Midbrain (tissue), 1 donor: ENCODE results near the gene ADAMTS14.
A peak's percentile ranks its signal among the peaks of the same experiment; 100 is the strongest.

ENCODE experiments used
- DNase-seq: peaks from one replicate; lab custom pipeline; 2025; lab: John Stamatoyannopoulos, UW

ADAMTS14 gene

DNA sequence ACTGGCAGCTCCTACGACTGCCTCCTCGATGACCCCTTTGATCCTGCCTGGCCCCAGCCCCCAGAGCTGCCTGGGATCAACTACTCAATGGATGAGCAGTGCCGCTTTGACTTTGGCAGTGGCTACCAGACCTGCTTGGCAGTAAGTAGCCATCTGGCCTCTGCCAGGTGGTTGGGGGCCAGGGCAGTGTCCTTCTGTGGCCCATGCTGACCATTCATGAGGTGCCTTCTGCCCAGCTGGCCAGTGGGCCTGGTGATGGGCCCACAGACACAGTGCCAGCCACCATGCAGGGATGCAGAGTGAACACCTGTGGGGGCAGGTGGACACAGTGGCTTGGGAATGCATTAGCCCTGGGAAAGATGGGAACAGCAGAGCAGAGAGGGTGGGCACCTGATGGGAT lies 62.9 kb downstream of the ADAMTS14 start:
- no peak for DNase-seq

- DNase-seq: no peak
These were observed 64.2 kb downstream of the ADAMTS14 start for GRCh38 chr10:70736525-70736924.

DNA sequence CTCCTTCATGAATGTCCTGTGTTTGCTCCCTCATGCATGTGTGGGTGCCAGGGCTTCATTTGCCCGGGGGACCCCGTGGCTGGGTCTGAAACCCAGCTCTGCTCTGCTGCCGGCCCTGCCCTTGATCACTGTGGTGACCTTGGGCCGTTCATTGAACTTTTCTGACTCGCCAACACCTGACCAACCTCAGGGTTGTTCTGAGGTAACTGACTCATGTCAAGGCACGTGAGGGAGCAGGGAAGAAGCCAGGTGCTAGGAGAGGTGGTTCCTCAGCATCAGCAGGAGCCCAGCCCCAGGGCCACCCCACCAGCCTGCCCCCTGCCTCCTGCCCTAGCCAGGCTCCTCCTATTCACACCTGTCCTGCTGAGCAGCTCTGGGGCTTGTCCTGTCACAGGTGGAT lies 64.9 kb downstream of the ADAMTS14 start:
- DNase-seq: no peak

- no peak for DNase-seq
These were observed 65.9 kb downstream of the ADAMTS14 start for GRCh38 chr10:70738006-70738760.

- DNase-seq: no peak
These were observed 66.4 kb downstream of the ADAMTS14 start for GRCh38 chr10:70738761-70739121.

DNA sequence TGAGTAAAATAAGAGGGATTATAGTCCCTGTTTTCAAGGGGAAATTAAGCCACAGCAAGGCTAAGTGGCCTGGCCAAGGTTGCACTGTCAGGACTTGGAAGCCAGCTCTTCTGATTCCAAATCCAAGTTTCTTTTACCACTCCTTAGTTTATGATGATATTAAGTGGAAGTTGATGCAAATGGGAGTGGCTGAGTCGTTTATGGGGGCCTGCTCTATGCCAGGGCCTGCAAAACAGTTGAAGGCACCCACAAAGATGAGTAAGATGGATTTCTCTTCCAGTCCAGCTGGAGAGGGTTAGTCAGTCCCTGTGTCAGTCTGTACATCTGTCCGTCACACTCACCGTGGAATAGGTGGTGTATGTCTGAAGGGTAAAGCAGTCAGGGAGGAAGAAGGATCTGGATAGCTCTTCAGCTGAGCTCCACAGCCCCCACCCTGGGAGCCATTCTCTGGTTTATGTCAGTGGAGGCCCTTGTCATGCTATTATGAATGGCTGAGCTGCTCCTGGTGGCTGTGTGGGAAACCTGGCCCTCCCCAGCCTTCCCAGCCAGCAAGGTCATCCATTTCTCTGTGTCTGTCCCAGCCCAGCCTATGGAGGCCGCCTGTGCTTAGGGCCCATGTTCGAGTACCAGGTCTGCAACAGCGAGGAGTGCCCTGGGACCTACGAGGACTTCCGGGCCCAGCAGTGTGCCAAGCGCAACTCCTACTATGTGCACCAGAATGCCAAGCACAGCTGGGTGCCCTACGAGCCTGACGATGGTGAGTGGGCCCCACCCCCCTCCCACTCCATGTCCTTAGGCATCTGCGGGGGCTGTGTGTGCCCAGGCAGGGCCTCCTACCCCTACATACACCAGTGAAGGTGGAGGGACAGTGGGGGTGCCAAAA lies 68.3 kb downstream of the ADAMTS14 start:
- no peak for DNase-seq

DNA sequence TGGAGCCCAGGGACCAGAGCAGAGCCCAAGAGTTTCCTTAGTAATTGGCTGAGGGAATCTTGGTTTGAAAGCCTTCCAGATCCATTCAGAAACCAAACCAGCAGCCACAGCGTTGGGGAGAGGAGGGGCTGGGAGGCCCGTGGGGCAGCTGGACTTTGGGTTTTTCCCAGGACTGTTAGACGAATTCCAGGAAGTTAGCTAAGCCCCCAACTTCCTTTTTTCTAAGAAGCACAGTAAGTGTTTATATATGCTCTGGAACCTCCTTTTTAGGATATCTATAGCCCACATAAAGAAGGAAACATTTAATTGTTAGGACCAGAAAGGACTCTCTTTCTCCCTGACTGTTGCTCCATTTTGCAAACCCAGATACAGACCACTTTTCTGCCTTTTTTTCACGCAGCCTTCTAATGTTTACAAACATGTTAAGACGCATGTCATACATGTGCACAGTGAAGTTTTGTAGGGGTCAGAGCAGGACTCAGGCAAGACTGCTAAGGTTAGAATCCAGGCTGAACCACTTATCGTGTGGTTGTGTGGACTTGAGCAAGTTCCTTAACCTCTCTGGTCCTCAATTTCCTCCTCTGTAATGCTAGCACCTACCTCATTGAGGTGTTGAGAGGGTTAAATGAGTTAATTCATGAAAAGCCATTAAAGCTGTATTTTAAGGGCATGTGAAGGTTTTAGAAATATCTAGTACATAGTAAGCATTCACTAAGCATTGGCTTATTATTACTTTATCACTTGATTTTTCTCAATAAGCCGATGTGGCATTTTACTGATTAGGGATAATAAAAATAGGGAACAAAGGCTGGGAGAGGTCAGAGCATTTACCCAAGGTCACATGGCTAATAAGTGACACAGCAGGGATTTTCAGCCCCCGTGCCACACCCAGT lies 70.5 kb downstream of the ADAMTS14 start:
- DNase-seq: peak; percentile 40

DNA sequence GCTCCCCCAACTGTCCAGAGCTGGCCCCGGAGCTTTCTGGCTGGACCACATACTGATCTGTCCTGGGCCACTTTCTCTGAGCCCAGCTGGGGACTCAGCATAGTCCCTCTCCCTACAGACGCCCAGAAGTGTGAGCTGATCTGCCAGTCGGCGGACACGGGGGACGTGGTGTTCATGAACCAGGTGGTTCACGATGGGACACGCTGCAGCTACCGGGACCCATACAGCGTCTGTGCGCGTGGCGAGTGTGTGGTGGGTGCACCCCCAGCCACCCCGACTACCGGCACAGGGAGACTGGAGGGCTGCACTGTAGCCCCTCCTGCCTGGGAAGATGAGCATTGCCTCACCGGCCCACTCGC lies 71.1 kb downstream of the ADAMTS14 start:
- no peak for DNase-seq

GRCh38 chr10:70743879-70744278 lies 71.6 kb downstream of the ADAMTS14 start:
- DNase-seq: no peak

GRCh38 chr10:70744617-70745143 lies 72.4 kb downstream of the ADAMTS14 start:
- DNase-seq: no peak

DNA sequence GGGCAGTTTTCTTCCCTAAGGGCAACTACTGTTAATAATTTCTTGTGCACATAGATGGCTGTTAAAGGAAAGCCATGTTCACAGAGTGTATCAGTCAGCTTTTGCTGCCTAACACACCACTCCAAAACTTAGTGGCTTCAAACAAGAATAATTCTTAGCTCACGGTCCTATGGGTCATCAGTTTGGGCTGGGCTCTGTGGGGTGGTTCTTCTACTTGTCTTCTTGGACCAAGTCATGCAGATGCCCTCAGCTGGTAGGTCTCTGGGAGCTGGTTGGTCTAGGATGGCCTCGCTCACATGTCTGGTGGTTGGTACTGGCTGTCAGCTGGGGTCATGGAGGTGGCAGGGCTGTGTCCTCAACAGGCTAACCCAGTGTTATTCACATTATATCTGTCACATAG lies 73.2 kb downstream of the ADAMTS14 start:
- no peak for DNase-seq

DNA sequence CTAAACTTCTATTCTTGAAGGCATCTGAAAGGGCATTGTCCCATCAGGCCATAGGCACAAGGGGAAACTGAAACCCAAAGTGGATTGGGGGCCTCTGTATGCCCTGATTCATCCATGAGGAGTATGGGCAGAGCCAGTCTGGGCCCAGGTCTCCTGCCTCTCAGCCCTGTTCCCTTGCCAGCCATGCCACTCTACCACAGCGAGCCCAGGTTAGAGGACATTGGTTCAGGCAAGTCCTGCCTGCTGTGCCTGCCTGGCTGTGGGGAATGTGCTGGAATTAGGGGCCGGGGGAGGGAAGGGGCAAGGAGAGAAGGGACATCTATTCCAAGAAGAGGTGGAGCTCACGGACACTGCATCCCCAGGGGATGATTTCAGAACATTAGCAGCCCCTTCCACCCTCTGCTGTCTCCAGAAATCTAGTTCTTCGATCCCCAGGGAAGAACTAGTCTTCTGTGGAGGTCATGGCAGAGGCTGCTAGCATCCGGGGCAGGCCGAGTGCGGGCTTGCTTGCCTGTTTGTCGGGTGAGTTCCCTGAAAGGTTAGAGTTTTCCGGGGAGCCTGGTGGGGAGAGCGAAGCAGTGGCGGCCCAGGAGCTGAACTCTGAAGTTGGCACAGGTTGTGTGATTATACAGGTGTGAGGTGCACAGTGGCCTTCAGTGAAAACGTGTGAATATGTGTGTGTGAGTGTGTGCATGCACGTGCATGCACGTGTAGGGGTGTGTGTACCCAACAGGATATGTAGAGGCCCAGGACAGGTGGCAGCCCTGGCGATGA lies 75.1 kb downstream of the ADAMTS14 start:
- DNase-seq: no peak

- DNase-seq: no peak
These were observed 76.0 kb downstream of the ADAMTS14 start for GRCh38 chr10:70748305-70748704.

DNA sequence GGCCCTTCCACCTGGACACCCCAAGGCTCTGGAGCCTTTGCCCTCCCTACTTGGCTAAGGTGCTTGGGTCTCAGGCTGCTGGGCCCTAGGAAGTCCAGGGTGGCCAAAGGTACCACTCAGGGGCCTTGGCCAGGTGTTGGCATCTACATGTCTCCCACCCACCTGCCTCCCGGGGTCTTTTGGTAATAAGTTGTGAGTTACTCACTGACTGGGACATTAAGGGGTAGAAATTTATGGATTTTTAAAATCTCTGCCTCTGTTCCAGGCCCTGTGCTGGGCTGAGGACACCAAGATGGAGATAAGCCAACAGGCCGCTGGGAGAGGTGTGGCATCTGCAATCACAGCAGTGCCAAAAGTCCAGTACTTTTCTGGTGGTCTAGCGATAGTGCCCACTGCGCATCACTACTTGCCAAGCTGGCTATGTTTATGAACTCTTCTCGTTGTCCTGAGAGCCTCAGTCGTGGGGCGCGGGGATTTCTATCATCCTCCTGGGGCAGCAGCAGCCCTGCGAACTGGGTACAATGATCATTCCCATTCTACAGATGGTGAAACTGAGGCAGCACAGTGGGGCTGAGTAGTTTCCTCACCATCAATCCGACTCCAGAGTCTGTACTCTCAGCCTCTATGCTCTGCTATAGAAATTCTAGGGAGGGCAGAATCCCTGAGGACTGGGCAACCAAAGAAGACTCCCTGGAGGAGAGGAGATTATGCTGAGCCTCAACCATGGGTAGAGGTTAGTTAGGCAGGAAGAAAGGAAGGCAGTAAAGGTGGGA lies 76.7 kb downstream of the ADAMTS14 start:
- no peak for DNase-seq

GRCh38 chr10:70749756-70750155 lies 77.5 kb downstream of the ADAMTS14 start:
- DNase-seq: no peak

DNA sequence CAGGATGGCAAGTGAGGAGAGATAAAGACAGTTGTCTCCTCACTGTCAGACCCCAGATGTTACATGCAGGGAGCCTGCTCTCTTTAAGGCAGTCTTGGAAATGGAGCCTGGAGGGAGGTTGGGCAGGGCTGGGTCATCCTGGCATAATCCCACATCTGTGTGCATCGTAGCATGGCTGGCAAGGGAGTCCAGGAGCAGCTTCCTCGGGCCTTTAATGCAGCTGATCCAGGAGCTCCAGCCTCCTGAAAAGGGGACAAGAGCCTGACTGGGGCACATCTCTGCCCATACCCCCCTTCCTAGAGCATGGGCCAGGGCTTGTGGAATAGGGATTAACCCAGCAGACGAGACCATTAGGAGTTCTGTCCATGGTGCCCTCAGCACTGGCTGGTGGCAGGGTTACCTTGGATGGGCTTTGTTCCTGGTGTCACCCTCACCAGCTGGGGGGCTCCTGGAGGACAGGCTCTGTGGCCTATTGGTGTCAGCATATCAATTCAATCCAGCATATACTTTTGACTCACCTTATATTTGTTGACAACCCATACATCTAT lies 77.9 kb downstream of the ADAMTS14 start:
- DNase-seq: no peak

DNA sequence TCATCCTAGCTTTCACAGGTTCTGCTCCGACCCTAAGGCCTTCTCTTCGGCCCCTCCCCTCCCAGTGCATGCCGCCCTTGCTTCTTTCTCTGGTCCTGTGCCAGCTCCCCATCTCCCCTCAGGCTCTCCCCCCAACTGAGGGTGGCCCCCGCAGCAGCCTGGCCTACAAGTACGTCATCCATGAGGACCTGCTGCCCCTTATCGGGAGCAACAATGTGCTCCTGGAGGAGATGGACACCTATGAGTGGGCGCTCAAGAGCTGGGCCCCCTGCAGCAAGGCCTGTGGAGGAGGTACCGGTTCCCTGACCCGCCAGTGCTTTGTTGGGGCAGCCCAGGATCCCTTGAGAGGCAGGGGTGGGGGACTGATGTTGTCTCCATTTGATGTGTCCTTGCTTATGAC lies 79.0 kb downstream of the ADAMTS14 start:
- DNase-seq: no peak

DNA sequence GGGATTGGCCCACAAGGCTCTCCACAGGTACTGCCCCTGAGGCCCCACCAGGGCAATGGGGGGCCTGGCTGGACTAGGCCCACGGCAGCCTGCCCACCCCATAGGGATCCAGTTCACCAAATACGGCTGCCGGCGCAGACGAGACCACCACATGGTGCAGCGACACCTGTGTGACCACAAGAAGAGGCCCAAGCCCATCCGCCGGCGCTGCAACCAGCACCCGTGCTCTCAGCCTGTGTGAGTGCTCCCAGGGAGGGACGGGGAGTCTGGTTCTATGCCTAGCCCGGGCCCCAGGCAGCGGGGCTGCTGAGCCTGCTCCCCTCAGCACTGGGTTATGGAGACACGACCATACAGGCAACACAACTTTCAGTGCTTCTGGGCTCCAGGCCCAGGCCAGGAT lies 79.7 kb downstream of the ADAMTS14 start:
- no peak for DNase-seq

GRCh38 chr10:70752571-70752970 lies 80.3 kb downstream of the ADAMTS14 start:
- no peak for DNase-seq

DNA sequence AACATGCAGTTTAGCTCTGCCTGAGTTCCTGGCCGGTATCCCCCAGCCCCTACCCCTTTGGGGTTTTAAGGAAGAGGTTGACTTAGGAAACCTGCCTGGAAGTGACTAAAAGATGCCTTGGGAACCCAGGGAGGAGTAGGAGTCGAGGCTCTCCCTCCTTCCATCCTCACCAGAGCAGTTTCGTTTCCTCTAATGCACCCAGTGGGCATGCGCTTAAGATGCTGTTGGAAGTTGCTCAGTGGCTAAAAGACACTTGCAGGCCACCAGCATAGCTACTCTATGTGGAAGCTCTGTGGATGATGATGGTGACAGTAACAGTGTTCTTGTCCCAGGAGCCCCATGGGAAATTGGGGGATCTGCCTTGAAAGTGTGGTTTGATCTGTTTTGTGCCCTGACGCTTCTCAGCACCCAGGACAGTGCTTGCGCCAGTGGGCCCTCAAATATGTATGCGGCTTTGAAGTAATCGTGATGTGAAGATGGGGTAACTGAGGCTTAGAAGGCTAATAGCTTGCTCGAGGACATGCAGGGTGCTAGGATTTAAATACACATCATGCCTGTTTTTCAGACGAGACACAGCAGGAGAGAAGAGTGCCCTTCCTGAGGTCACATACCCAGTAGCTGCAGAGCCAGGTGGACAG lies 80.8 kb downstream of the ADAMTS14 start:
- DNase-seq: no peak
